A549 (cell line): ENCODE results near the gene MAST3.

Source experiments
- CHD4 ChIP-seq: fragments of 200-600 bp; sonication (generic); IDR thresholded peaks from 2 replicates; pipeline ENCODE4 v1.6.1; 2016; ENCODE audit warnings: antibody characterized with exemption, mild to moderate bottlenecking, borderline replicate concordance
- CTCF ChIP-seq: fragments of >200 bp; sonication (Bioruptor Twin); formaldehyde crosslinking; IDR thresholded peaks from 3 replicates; pipeline ENCODE4 v1.5.1; 2016
- EP300 ChIP-seq, 2 experiments: fragments of >200 bp; sonication (Bioruptor Twin); formaldehyde crosslinking; IDR thresholded peaks; 2 replicates in 1 of 2; 3 replicates in 1 of 2; pipeline ENCODE4 v1.6.1; 2016 to 2017
- KDM1A ChIP-seq: fragments of 200-600 bp; sonication (generic); IDR thresholded peaks from 2 replicates; pipeline ENCODE4 v1.6.1; 2016; ENCODE audit warnings: low read depth, mild to moderate bottlenecking
- MAX ChIP-seq: IDR thresholded peaks from 2 replicates; pipeline ENCODE4 v1.6.1; 2012
- POLR2A ChIP-seq: IDR thresholded peaks from 2 replicates; pipeline ENCODE4 v1.6.1; 2012; ENCODE audit warnings: mild to moderate bottlenecking, low read length
- POLR2AphosphoS2 ChIP-seq: conservative IDR thresholded peaks from 2 replicates; pipeline ENCODE4 v1.6.1; 2012; ENCODE audit warnings: low read length, improper control_type of control experiment, inconsistent platforms
- RCOR1 ChIP-seq: fragments of 150-350 bp; IDR thresholded peaks from 2 replicates; pipeline ENCODE4 v1.6.1; 2014; ENCODE audit warnings: antibody characterized with exemption, low read length, low read depth
- REST ChIP-seq: fragments of 200-600 bp; sonication (generic); IDR thresholded peaks from 2 replicates; pipeline ENCODE4 v1.6.1; 2016; ENCODE audit warnings: antibody characterized with exemption, mild to moderate bottlenecking, moderate library complexity

GRCh38 chr19:18100710-18101109 lies 3.1 kb downstream of the MAST3 start:
- TF ChIP-seq MAX: no peak
- no peak for TF ChIP-seq RCOR1
- TF ChIP-seq EP300 (IDR thresholded peaks at IDR 0.05): no peak
- TF ChIP-seq KDM1A: no peak
- no peak for TF ChIP-seq REST
- TF ChIP-seq CHD4: no peak
- TF ChIP-seq CTCF: no peak
- no peak for TF ChIP-seq POLR2AphosphoS2
- no peak for TF ChIP-seq POLR2A
